HG02981 (cell line): Measurements from ENCODE around the gene CD302.
"Not testable (repeated sequence)": the region's sequence is repeated elsewhere in the genome, so short reads cannot be mapped to it uniquely, and the experiment has no call there.

Experiments used
- ATAC-seq: cut with Tn5 transposase; IDR thresholded peaks from one replicate; pipeline ENCODE4 v1.9.1; 2021; ENCODE audit warnings: mild to moderate bottlenecking, moderate library complexity; ENCODE audit not compliant: unreplicated experiment

Gene CD302

GRCh38 chr2:159795841-159796690 is 1.9 kb downstream of the CD302 start:
- no peak for ATAC-seq

DNA sequence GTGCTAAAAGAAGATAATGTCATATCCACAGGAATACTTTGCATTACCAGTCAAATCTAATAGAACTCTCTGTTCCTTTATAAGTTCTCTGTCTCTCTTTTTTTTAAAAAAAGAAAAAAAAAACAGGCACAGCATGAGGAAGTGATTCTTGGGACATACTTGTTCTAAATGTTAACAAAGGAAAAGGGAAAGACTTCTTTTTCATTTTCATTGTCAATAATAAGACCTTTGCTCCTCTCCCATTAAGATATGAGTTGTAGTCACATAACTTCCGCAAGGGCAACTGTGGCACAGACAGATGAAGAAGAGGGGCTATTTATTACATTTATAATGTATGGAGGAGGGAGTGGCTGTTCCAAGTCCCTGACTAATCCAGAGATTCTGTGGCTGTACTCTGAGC is 4.7 kb downstream of the CD302 start:
- no peak for ATAC-seq

DNA sequence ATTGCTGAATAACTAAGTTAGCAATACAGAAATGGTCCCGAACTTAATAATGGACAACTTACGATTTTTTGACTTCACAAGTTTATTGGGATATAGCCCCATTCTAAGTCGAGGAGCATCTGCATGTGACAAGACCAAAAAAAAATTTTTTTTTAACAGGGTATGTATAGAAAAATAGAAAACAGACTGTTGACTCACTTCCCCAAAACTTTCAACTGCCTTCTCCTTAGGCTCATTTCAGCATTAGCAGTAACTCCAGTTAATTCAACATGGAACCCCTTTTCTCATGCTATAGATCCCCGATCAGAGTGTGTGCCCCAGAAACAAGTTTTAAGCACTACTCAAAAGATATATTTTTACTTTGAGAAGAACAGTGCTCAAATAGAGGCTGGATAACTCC is 5.4 kb downstream of the CD302 start:
- ATAC-seq: no peak

- ATAC-seq: no peak
Observed at GRCh38 chr2:159792036-159792435, 6.0 kb downstream of the CD302 start.

DNA sequence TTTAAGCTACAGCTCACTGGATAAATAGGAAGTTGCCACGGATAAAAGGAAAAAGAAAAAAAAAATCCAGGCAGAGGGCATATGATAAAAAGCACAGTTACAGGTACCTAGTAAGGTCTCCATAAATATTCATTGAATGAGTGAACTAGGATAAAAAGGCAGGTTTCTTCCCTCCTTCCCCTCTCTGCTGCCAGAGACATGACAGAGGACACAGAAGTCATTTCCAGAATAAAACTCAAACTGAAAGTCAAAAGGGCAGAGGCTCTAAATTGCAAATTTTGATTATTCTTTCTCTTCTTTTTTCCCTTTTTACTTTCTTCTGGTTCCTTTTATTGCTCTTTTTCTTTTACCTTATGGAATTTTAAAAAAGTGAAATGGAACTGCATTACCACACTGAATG is 7.7 kb downstream of the CD302 start:
- no peak for ATAC-seq

DNA sequence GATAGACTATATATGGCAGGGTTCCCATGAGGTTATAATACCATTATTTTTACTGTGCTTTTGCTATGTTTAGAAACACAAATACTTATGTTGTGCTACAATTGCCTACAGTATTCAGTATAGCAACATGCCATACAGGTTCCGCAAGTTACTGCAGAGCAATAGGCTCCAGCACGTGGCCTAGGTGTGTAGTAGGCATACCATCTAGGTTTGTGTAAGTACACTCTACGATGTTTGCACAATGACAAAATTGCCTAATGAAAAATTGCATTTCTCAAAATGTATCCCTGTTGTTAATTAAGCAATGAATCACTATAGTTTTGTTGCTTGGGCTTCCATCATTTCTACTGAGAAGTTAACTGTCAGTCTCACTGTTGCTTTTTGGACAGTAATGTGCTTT is 9.8 kb downstream of the CD302 start:
- no peak for ATAC-seq

DNA sequence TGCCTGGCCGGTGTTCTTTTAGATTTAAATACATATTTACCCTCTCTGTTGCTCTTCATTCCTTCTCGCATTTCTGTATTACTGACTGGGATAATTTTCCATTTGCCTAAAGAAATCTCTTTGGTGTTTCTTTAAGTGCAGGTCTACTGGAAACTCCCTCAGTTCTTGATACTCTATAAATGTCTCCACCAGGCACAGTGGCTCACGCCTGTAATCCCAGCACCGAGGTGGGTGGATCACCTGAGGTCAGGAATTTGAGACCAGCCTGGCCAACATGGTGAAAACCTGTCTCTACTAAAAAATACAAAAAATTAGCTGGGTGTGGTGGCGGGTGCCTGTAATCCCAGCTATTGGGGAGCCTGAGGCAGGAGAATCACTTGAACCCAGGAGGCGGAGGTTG is 10.4 kb downstream of the CD302 start:
- not testable (repeated sequence) for ATAC-seq

DNA sequence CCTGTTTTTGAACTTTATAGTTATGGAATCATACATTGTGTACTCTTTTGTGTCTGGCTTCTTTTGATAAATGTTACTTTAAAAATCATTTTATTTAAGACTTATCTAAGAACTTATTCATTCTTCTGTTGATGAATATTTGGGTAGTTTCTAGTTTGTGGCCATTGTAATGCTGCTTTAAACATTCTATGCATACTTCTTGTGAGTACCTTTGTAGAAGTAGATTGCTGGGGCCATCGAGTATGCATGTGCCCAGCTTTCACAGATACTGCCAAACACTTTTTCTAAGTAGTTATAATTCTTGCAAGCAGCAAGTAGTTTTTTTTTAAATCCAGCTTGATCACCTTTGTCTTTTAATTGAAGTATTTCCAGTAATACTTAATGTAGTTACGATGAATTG is 11.1 kb downstream of the CD302 start:
- no peak for ATAC-seq

GRCh38 chr2:159785195-159785594 is 12.8 kb downstream of the CD302 start:
- ATAC-seq: no peak

DNA sequence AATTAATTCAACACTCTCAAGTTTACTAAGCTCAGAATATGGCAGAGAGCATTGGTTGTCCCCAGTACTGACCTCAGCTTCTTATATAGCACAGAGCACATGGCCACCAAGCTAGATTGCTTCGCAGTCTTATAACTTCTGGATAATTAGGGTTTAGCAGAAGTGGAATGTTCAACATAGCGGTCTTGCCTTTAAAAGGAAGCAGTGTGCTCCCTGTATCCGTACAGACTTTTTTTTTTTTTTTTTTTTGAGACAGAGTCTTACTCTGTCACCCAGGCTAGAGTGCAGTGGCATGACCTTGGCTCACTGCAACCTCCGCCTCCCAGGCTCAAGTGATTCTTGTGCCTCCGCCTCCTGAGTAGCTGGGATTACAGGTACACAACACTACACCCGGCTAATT is 13.3 kb downstream of the CD302 start:
- not testable (repeated sequence) for ATAC-seq

DNA sequence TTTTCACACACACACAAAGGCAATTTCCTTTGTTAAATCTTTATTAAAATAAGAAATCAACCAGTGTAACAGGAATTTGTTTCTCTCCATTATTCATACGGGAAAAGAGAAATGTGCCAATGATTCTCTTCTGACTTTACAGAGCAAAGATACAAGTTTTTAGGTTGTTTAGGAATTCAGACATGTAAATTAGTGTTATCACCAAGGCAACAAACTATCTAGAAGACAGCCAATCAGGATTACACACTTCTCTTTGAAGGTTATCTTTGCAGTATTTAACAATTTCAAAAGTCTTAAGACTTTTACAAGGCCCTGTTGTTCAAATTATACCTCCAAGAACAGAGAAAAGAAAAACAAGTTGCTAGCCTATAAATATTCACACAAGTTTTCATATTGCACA is 14.5 kb downstream of the CD302 start:
- ATAC-seq: no peak

DNA sequence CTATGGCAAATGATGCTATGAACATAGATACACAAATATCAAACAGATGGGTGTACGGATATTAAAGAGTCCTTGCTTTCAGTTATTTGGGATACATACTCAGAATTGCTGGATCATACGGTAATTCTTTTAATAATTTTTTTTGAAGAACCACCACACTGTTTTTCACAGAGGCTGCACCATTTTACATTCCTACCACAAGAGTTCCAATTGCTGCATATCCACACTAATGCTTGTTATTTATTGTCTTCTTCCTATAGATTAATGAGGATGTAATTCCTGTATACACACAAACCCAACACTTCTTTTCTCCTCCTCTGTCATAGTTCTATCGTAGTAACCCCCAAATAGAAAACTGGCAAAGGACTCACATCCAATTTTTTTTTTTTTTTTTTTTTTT is 21.7 kb downstream of the CD302 start:
- no peak for ATAC-seq

GRCh38 chr2:159775021-159775420 is 23.0 kb downstream of the CD302 start:
- no peak for ATAC-seq

DNA sequence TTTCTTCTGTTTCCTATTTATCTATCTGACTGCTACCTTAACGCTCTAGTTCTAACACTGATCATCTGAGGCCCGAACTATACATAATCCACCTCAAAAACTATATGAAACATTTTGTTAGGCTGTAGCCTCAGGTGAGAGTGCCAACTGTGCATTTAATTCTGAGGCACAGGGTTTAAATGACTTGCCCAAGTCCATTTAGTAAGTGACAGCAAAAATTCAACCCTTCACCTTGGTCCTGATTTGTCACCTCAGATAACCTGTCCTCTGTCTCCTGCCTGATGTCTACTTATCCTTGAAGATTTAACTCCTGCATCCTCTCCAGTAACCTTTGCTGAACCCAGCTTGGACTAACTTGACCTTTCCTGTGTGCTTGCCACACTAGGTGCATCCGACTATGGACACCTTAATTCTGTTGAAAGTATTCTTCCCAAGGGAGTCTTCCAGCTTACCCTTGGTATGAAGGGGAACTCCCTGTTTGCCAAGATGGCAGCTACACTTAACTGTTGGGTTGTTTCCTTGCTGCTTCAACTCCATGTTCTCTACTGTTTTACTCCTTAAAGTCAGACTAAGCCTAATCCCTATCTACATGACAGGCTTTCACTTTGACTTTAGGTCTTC is 23.5 kb downstream of the CD302 start:
- no peak for ATAC-seq

DNA sequence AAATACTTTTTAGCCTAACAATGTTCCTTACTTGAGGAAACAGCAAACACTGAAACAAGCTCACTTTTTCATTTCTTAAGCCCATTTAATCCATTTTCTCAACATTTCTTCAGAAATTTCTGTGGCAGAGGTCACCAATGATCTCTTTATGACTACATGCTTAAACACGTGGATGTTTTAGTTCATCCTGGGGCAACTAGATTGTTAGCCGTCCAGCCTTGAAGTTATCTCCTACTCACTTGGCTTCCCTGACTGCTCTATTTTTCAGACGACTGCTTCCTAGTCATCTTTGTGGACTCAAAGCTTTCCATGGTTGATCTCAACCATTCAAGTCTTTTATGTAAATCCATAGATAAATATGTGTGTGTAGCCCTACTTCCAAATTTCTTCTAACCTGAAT is 24.1 kb downstream of the CD302 start:
- ATAC-seq: no peak

DNA sequence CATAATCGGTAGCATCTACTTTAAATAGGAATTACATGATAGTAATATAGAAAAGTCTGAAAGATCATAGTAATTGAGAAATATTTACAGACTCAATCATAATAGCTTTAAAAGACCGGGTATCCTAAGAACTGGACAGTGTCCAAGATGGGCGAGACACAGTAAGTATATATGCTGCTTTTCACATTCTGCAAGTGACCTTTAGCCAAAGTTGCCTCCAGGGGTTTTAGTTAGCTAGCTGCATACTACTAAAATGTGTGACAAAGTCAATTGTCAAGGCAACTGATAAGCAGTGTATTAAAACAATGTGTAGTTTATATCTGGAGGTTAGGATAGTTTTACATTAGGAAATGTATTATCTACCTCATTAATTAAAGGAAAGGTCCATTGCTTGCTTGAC is 24.6 kb downstream of the CD302 start:
- ATAC-seq: no peak

DNA sequence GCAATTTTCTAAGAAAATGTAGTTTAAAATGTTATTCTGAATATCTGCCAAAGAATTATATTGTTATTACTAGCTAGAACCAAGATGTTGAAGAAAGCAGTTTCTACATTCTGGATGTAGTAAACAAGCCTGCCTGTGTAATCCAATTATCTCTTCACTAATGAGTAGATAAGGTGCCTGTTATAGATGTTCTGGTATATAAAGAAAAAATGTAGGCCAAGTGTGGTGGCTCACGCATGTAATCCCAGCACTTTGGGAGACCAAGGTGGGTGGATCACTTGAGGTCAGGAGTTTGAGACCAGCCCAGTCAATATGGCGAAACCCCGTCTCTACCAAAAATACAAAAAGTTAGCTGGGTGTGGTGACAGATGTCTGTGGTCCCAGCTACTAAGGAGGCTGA is 28.9 kb downstream of the CD302 start:
- no peak for ATAC-seq

- ATAC-seq: no peak
Observed at GRCh38 chr2:159762075-159762474, 35.9 kb downstream of the CD302 start.

DNA sequence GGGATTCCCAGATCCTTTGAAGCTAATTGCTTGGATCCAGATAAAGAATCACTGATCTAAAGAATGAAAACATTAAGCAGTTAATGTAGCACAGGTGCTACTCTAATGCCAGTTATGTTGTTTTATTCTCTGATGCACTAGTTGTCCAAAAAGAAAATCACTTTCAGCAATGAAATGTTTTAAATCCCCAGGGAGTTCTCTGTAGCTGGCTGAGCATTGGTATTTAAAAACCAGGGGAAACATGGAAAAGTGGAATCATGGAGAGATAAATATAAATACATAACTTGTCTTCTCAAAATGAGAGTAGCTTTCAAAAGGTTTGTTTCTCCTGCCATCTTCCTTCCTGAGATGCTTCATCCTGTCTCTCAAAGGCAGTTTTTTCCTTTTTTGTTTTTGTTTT is 37.7 kb downstream of the CD302 start:
- ATAC-seq: no peak

DNA sequence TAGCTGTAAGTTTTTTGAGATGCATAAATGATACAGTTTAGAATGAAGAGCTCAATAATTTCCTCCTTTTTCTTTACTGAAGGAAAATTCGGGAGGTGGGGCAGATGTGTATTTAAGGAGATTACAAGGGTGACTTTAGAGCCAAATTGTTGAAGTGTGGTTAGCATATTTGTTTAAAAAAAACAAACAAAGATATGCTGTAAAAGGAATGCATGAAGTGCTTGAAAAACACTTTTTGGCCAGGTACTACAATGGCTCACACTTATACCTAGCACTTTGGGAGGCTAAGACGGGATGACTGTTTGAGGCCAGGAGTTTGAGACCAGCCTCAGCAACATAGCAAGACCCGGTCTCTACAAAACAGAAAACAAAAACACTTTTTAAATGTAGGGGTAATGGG is 38.4 kb downstream of the CD302 start:
- no peak for ATAC-seq

GRCh38 chr2:159758686-159759085 is 39.3 kb downstream of the CD302 start:
- ATAC-seq: no peak

DNA sequence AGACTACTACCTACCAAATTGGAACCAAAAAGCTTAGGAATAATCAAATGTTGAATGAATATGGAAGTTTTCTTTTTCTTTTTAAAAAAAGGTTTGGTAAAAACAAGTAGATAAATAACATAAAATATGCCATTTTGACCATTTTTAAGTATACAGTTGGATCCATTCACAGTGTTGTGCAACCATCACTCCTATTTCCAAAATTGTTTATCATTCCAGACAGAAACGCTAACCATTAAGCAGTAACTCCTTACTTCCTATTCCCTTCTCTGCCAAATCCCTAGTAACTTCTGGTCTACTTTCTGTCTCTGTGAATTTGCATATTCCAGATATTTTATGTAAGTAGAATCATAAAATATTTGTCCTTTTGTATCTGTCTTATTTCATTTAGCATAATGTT is 39.8 kb downstream of the CD302 start:
- no peak for ATAC-seq

DNA sequence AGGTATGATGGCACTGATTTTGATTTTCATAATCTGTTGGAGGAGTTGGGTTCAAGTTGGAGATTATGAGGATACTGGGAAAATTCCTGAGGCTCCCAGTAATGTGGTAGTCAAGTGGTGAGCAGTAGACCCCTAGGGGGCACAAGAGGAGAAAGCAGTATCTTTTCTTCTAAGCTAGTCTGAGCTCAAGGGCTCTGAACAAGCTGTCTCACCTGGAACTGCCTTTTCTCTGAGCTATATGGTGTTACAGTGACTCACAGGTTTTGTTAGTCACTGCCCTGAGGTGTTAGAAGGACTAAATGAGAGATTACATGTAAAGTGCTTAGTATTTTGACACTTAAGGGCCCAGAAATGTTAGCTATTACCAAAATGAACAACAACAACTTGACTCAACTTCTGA is 42.2 kb downstream of the CD302 start:
- ATAC-seq: no peak
